GM12878 (cell line): Measurements from ENCODE around the gene LRCH3. TPM values are rescaled to one million over a fixed set of nuclear protein-coding genes. Genes with fewer than 3 reads are reported as not detected.
A peak's percentile ranks its signal among the peaks of the same experiment; 100 is the strongest.

ENCODE experiments used
- ATF7 ChIP-seq: fragments of 450-650 bp; IDR thresholded peaks from 2 replicates; pipeline ENCODE4 v1.6.1; 2016; ENCODE audit warnings: low read depth, mild to moderate bottlenecking
- CBFB ChIP-seq: IDR thresholded peaks from 2 replicates; pipeline ENCODE4 v1.6.1; 2016; ENCODE audit warnings: antibody characterized with exemption, low read depth
- CBX3 ChIP-seq: fragments of 200-600 bp; sonication (generic); IDR thresholded peaks from 2 replicates; pipeline ENCODE4 v1.6.1; 2016; ENCODE audit warnings: low read depth, borderline replicate concordance
- DPF2 ChIP-seq: fragments of 450-650 bp; IDR thresholded peaks from 2 replicates; pipeline ENCODE4 v1.6.1; 2017; ENCODE audit warnings: mild to moderate bottlenecking
- EED ChIP-seq: sonication (generic); IDR thresholded peaks from 2 replicates; pipeline ENCODE4 v1.6.1; 2016; ENCODE audit warnings: antibody characterized with exemption, low read depth
- ETV6 ChIP-seq, 2 experiments: fragments of 450-650 bp in 1 of 2; IDR thresholded peaks in 1 of 2; conservative IDR thresholded peaks in 1 of 2; 2 replicates each; pipeline ENCODE4 v1.6.1; 2014; ENCODE audit warnings: antibody characterized with exemption in 1 of 2, borderline replicate concordance in 1 of 2, low read depth in 1 of 2, mild to moderate bottlenecking in 1 of 2, moderate library complexity in 1 of 2
- JUND ChIP-seq: IDR thresholded peaks from 2 replicates; pipeline ENCODE4 v1.6.1; 2012; ENCODE audit warnings: low read depth, mild to moderate bottlenecking, low read length, improper control_type of control experiment, moderate library complexity
- MEF2A ChIP-seq: IDR thresholded peaks from 2 replicates; pipeline ENCODE4 v1.6.1; 2011; ENCODE audit warnings: low read depth, mild to moderate bottlenecking, low read length, moderate library complexity; ENCODE audit not compliant: insufficient read depth
- NBN ChIP-seq: fragments of 450-650 bp; IDR thresholded peaks from 2 replicates; pipeline ENCODE4 v1.6.1; 2016
- NFYB ChIP-seq: IDR thresholded peaks from 2 replicates; pipeline ENCODE4 v1.6.1; 2011; ENCODE audit warnings: low read depth, mild to moderate bottlenecking, low read length, improper control_type of control experiment, moderate library complexity; ENCODE audit not compliant: insufficient read depth
- NR2C2 ChIP-seq: IDR thresholded peaks from 2 replicates; pipeline ENCODE4 v1.6.1; 2011; ENCODE audit warnings: borderline replicate concordance, low read depth; ENCODE audit not compliant: control insufficient read depth, insufficient read length
- PAX5 ChIP-seq: IDR thresholded peaks from 2 replicates; pipeline ENCODE4 v1.6.1; 2011; ENCODE audit warnings: low read depth, low read length, borderline replicate concordance
- POLR2AphosphoS5 ChIP-seq: IDR thresholded peaks from 2 replicates; pipeline ENCODE4 v1.6.1; 2011; ENCODE audit warnings: mild to moderate bottlenecking, low read length, inconsistent platforms
- RAD51 ChIP-seq: fragments of 450-650 bp; IDR thresholded peaks from 2 replicates; pipeline ENCODE4 v1.6.1; 2016; ENCODE audit warnings: moderate library complexity, mild to moderate bottlenecking, inconsistent platforms
- RELA ChIP-seq: fragments of 450-650 bp; IDR thresholded peaks from 2 replicates; pipeline ENCODE4 v1.8.0; 2014; ENCODE audit warnings: borderline replicate concordance; ENCODE audit not compliant: partially characterized antibody
- RFX5 ChIP-seq: IDR thresholded peaks from 2 replicates; pipeline ENCODE4 v1.6.1; 2011; ENCODE audit warnings: low read depth, low read length, improper control_type of control experiment
- SIN3A ChIP-seq: IDR thresholded peaks from 2 replicates; pipeline ENCODE4 v1.6.1; 2012; ENCODE audit warnings: low read depth, low read length, improper control_type of control experiment
- YBX1 ChIP-seq: fragments of 450-650 bp; IDR thresholded peaks from 2 replicates; pipeline ENCODE4 v1.6.1; 2016; ENCODE audit warnings: antibody characterized with exemption
- ZBED1 ChIP-seq: IDR thresholded peaks from 2 replicates; pipeline ENCODE4 v1.6.1; 2016; ENCODE audit warnings: borderline replicate concordance
- ZNF384 ChIP-seq: IDR thresholded peaks from 2 replicates; pipeline ENCODE4 v1.6.1; 2012; ENCODE audit warnings: low read depth, mild to moderate bottlenecking, low read length, improper control_type of control experiment, borderline replicate concordance
- ZZZ3 ChIP-seq: IDR thresholded peaks from 2 replicates; pipeline ENCODE4 v1.6.1; 2011; ENCODE audit warnings: low read depth; ENCODE audit not compliant: control insufficient read depth, insufficient read length
- polyA plus RNA-seq, 11 experiments: library from polyadenylated mRNA; depleted of rRNA in 4 of 11; unstranded in 6 of 11; stranded (reverse) in 5 of 11; fragments of >200 nt; fragmentation: Nextera tagmentation in 4 of 11; fragmentation: Illumina TruSeq in 1 of 11; extraction: Ambion mirVana in 4 of 11; extraction: Trizol in 1 of 11; gene quantifications; 1 replicate in 1 of 11; 2 replicates in 10 of 11; pipeline versions ENCODE4 v1.2.1 to v1.2.3, GENCODE V29; 2011 to 2016; ENCODE audit warnings: inconsistent platforms in 2 of 11, missing spikeins in 2 of 11, low read depth in 1 of 11
- total RNA-seq, 4 experiments: library from RNA; depleted of rRNA in 3 of 4; stranded (reverse); fragments of >200 nt in 3 of 4; fragmentation: Illumina TruSeq in 1 of 4; extraction: Trizol in 1 of 4; gene quantifications; 2 replicates each; pipeline versions ENCODE4 v1.2.1 to v1.2.3, GENCODE V29; 2013 to 2021
- TF ChIP-seq, protein P1 (sequence below): IDR thresholded peaks from 2 replicates; pipeline ENCODE4 v1.6.1; 2012; ENCODE audit warnings: improper control_type of control experiment, low read depth, low read length; ENCODE audit not compliant: insufficient replicate concordance
- TF ChIP-seq, protein P2 (sequence below): IDR thresholded peaks from 2 replicates; pipeline ENCODE4 v1.6.1; 2012; ENCODE audit warnings: low read length, inconsistent platforms
- TF ChIP-seq, protein P3 (sequence below): IDR thresholded peaks from 2 replicates; pipeline ENCODE4 v1.6.1; 2012; ENCODE audit warnings: low read depth, low read length, improper control_type of control experiment

LRCH3 gene
- total and polyA plus RNA-seq, 10 of the 15 experiments (the other 5 are each of a cell fraction or from before 2014, with no cell fraction given) = 3.9 to 136 (median 40.6) TPM

DNA sequence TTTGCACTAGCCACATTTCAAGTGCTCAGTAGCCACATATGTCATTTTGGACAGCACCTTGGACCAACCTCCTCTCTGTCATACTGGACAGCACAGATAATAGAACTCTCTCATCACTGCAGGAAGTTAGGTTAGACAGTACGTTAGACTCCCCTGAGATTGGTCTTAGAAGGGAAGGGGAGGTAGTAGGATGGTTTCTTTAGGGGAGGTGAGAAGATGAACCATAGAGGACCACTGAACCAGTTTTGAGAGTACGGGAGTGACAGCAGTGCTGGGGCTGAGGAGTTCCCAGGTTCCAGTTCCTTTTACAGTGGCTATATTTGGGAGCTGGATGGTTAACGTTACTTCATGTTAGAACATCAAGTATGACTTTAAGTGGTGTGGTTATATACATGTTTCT, 7.8 kb downstream of the LRCH3 start (continued):
- TF ChIP-seq, protein P1, sequence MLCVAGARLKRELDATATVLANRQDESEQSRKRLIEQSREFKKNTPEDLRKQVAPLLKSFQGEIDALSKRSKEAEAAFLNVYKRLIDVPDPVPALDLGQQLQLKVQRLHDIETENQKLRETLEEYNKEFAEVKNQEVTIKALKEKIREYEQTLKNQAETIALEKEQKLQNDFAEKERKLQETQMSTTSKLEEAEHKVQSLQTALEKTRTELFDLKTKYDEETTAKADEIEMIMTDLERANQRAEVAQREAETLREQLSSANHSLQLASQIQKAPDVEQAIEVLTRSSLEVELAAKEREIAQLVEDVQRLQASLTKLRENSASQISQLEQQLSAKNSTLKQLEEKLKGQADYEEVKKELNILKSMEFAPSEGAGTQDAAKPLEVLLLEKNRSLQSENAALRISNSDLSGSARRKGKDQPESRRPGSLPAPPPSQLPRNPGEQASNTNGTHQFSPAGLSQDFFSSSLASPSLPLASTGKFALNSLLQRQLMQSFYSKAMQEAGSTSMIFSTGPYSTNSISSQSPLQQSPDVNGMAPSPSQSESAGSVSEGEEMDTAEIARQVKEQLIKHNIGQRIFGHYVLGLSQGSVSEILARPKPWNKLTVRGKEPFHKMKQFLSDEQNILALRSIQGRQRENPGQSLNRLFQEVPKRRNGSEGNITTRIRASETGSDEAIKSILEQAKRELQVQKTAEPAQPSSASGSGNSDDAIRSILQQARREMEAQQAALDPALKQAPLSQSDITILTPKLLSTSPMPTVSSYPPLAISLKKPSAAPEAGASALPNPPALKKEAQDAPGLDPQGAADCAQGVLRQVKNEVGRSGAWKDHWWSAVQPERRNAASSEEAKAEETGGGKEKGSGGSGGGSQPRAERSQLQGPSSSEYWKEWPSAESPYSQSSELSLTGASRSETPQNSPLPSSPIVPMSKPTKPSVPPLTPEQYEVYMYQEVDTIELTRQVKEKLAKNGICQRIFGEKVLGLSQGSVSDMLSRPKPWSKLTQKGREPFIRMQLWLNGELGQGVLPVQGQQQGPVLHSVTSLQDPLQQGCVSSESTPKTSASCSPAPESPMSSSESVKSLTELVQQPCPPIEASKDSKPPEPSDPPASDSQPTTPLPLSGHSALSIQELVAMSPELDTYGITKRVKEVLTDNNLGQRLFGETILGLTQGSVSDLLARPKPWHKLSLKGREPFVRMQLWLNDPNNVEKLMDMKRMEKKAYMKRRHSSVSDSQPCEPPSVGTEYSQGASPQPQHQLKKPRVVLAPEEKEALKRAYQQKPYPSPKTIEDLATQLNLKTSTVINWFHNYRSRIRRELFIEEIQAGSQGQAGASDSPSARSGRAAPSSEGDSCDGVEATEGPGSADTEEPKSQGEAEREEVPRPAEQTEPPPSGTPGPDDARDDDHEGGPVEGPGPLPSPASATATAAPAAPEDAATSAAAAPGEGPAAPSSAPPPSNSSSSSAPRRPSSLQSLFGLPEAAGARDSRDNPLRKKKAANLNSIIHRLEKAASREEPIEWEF = no peak
- TF ChIP-seq DPF2 (peak; percentile 29; the same call in 1 of the 2 replicates), JUND (no peak), ZZZ3 (no peak), RAD51 (no peak), CBX3 (no peak), ZBED1 (peak; percentile 48; the same call in 1 of the 2 replicates), NFYB (no peak), RFX5 (no peak), ETV6 (conservative IDR thresholded peaks at IDR 0.05 in 1 of 2, IDR thresholded peaks at IDR 0.05 in 1 of 2; ENCODE audit: borderline replicate concordance in 1 of 2, low read depth in 1 of 2) (0 out of 4 replicates have a peak, but pooled peaks of 1 of the 2 experiments have one; percentile 15), ZNF384 (no peak), SIN3A (no peak), EED (peak; percentile 84), ATF7 (no peak; the same call in 1 of the 2 replicates), CBFB (no peak), YBX1 (no peak), PAX5 (no peak; the same call in 1 of the 2 replicates), MEF2A (peak; percentile 85; the same call in 1 of the 2 replicates), RELA (no peak), NR2C2 (no peak), POLR2AphosphoS5 (no peak), NBN (peak; percentile 63; the same call in 1 of the 2 replicates)
- TF ChIP-seq, protein P2, sequence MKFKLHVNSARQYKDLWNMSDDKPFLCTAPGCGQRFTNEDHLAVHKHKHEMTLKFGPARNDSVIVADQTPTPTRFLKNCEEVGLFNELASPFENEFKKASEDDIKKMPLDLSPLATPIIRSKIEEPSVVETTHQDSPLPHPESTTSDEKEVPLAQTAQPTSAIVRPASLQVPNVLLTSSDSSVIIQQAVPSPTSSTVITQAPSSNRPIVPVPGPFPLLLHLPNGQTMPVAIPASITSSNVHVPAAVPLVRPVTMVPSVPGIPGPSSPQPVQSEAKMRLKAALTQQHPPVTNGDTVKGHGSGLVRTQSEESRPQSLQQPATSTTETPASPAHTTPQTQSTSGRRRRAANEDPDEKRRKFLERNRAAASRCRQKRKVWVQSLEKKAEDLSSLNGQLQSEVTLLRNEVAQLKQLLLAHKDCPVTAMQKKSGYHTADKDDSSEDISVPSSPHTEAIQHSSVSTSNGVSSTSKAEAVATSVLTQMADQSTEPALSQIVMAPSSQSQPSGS = peak; percentile 80
- TF ChIP-seq, protein P3, sequence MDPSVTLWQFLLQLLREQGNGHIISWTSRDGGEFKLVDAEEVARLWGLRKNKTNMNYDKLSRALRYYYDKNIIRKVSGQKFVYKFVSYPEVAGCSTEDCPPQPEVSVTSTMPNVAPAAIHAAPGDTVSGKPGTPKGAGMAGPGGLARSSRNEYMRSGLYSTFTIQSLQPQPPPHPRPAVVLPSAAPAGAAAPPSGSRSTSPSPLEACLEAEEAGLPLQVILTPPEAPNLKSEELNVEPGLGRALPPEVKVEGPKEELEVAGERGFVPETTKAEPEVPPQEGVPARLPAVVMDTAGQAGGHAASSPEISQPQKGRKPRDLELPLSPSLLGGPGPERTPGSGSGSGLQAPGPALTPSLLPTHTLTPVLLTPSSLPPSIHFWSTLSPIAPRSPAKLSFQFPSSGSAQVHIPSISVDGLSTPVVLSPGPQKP = no peak
